Measurements from ENCODE around the gene SYNE2.
"Not testable (repeated sequence)": the region's sequence is repeated elsewhere in the genome, so short reads cannot be mapped to it uniquely, and the experiment has no call there.

Gene SYNE2

DNA sequence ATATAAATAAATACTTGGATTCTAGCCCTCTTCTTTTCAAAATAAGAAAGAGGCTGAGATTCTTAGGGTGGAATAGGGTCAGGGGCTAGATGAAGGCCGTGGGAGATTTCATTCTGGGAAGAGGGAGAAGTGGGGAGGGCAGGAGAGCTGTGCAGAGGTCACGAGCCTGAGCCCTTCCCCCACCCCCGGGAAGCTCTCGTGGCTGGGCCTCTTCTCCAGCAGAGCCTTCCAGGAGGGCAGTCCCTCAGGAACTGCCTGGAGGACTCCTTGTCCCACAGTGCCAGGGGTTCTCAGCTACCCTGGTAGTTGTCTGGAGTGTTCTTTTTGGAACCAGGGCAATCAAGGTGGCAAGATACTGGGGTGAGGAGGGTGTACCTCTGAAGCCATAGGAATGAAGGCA, 347.4 kb downstream of the SYNE2 start:
- no peak for DNase-seq

- no peak for DNase-seq
These were observed 348.5 kb downstream of the SYNE2 start for GRCh38 chr14:64201296-64201695.

GRCh38 chr14:64201921-64202545, 349.2 kb downstream of the SYNE2 start:
- no peak for DNase-seq

DNA sequence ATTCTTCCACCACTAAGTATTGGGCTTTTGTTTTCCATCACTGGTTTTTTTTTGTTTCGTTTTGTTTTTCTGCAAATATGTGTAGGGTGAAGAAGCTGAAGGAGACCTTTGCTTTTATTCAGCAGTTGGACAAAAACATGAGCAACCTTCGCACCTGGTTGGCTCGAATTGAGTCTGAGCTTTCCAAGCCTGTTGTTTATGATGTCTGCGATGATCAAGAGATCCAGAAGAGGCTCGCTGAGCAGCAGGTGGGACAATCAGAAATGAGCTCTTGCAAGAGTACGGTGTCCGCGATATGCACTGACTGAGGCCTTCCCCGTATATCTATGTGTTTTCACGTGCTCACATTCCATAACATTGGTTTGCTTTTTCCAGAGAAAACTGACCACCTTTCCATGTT, 349.9 kb downstream of the SYNE2 start:
- DNase-seq: no peak

DNA sequence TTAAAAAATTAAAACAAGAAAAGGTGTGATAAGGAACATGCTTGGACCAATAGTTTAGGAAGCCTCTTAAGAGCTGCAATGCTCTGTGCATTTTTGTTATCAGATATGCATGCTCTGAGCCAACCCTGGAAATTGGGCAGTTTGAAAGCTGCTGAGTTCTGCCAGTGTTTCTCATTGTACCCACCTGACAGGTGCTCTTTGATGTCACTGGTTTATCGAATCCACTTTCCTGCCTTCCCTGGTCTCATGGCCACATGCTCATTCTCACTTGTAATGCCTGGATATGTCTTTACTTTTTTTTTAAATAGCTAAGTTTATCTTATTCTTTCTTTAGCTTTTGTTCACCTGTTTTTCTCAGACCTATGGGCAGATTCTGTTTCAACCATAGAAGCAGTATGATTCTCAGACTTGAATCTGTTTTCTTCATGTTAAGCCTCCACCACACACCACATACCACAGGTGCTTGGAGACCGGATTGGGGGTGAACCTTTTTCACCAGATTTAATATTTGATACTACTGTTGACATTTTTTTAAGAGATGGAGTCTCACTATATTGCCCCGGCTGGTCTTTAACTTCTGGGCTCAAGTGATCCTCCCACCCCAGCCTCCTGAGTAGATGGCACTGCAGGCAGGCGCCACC, 350.7 kb downstream of the SYNE2 start:
- no peak for DNase-seq

GRCh38 chr14:64208261-64208660, 355.5 kb downstream of the SYNE2 start:
- no peak for DNase-seq

- no peak for DNase-seq
These were observed 356.2 kb downstream of the SYNE2 start for GRCh38 chr14:64208981-64209380.

- DNase-seq: no peak
These were observed 356.8 kb downstream of the SYNE2 start for GRCh38 chr14:64209444-64210131.

DNA sequence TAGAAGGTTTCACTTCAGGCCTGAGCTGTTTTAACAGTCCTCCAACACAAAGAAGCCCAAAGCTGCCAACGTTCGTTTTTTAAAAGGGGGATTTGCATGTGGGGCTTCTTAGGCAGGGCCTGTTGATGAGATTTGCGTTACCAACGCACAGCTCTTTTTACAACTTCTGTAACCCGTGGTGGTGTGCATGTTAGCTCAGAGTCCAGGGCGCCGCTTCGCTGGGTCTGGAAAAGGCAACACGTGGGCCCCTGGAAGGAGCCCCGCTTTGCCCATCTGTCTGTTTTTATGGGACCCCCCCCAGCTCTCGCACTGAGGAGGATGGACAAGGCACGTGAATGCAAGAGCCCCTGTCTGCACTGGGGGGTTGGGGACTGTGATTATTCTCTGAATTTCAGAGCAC, 357.4 kb downstream of the SYNE2 start:
- no peak for DNase-seq

- DNase-seq: not testable (repeated sequence)
These were observed 358.1 kb downstream of the SYNE2 start for GRCh38 chr14:64210912-64211311.

DNA sequence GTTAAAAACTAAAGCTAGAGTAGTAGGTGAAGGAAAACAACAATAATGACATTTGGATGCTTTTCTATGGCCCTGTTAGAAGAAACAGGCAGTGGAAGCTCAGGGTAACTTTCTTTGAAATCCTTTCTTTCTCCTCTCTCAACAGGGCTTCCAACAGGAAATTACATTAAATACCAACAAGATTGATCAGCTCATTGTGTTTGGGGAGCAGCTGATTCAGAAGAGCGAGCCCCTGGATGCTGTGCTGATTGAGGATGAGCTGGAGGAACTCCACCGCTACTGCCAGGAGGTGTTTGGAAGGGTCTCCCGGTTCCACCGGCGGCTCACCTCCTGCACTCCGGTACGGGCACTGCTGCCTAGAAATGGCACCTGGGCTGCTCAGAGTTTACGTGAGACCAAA, 359.9 kb downstream of the SYNE2 start:
- no peak for DNase-seq

GRCh38 chr14:64213086-64213485, 360.3 kb downstream of the SYNE2 start:
- no peak for DNase-seq

DNA sequence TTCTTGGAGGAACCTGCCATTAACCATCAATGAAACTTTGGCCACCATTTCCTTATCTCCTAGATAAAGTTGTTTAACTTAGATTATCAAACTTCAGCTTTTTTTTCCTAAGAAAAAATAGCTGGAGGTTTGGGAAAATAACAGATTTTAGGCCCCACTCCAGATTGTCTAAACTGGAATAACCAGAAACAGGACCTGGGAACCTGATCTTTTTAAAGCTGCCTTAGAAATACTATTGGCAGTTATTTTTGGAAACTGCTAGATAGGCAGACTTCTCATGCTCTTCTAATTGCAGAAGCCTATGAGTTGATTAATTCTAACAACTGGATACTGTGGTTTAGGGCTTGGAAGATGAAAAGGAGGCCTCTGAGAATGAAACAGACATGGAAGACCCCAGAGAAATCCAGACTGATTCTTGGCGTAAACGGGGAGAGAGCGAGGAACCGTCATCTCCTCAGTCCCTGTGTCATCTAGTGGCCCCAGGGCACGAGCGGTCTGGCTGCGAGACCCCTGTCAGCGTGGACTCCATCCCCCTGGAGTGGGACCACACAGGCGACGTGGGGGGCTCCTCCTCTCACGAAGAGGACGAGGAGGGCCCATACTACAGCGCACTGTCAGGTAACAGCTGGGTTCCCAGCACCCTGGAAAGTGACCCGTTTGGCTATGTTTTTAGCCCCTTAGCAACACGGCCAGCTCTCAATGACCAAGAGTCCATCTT, 361.2 kb downstream of the SYNE2 start:
- no peak for DNase-seq

GRCh38 chr14:64215274-64215673, 362.5 kb downstream of the SYNE2 start:
- no peak for DNase-seq

- no peak for DNase-seq
These were observed 363.2 kb downstream of the SYNE2 start for GRCh38 chr14:64215978-64216377.

DNA sequence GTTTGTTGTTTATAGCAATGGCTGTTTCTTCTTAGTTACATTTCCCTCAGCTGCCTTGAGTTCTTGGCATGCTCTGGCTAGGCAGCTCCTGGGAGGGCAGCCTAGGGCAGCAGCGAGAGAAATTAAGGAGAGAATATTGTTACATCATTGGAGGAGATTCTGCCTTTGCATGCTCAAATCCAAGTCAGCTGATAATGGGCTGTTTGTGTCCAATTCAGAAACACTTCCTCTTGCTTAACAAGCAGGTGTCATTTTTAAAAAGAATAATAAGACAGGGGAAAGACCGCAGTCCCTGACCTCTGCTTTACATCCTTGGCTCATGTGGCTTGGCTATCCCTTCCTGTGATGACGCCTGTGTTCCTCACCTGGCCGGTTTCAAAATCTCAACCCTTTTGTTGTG, 364.5 kb downstream of the SYNE2 start:
- DNase-seq: no peak

DNA sequence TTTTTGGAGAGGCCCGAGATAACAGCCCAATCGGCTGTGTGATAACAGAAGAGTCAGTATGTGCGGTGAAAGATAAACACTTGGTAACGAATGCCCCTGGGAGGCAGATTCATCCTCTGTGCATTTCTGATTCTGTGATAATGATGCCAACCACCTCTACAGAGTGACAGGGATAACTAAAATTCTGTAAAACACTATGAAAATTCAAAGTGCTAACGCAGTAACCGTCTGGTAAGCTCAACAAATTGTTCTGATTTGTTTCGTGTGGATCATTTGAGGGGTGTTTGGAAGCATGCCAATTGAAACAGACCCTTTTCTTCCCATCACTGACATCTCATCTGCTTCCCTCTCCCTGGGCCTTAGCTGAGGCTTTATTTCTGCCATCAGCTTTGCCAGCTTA, 365.0 kb downstream of the SYNE2 start:
- no peak for DNase-seq

- DNase-seq: no peak
These were observed 365.8 kb downstream of the SYNE2 start for GRCh38 chr14:64218344-64219240.

DNA sequence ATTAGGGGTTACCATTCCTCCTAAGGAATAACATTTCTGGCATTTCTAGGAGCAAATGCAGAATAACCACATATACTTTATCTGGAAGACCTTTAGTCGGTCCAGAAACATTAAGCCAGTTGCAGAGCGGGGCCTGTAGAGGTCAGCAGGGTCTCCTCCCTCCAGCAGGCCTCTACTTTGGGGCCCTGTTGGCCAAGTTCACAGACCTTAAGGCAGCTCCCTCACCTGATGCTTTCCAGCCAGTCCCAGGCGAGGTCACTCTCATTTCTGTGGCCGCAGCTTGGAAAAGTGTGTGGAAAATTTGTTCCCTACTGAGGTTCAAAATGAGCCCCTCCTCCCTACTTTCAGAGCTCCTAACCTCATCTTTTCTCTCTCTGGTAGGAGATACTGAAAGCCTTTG, 367.3 kb downstream of the SYNE2 start:
- no peak for DNase-seq

DNA sequence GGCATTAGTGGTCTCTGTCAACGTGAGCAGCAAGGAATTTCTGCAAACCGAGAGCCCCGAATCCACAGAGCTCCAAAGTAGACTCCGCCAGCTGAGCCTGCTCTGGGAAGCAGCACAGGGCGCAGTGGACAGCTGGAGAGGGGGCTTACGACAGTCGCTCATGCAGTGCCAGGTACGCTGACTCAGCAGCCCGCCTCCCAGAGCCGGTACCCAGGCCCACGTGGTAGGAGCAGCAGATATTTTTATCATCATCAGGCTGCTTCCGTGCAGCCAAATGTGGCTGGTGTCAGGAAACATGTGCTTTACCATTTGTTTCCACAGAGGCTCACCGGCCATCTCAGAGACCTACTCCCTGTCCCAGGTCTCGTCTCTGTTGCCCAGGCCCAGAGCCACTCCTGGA, 367.7 kb downstream of the SYNE2 start:
- DNase-seq: no peak

GRCh38 chr14:64221391-64222003, 368.7 kb downstream of the SYNE2 start:
- no peak for DNase-seq

GRCh38 chr14:64225151-64225757, 372.4 kb downstream of the SYNE2 start:
- DNase-seq: no peak
